ENCODE data around the gene THEM4. TPM values are rescaled to one million over a fixed set of nuclear protein-coding genes. Genes with fewer than 3 reads are reported as not detected.

Gene THEM4
- total and polyA plus RNA-seq, 7 donors = 10.1 to 20.4 (median 13.8) TPM

DNA sequence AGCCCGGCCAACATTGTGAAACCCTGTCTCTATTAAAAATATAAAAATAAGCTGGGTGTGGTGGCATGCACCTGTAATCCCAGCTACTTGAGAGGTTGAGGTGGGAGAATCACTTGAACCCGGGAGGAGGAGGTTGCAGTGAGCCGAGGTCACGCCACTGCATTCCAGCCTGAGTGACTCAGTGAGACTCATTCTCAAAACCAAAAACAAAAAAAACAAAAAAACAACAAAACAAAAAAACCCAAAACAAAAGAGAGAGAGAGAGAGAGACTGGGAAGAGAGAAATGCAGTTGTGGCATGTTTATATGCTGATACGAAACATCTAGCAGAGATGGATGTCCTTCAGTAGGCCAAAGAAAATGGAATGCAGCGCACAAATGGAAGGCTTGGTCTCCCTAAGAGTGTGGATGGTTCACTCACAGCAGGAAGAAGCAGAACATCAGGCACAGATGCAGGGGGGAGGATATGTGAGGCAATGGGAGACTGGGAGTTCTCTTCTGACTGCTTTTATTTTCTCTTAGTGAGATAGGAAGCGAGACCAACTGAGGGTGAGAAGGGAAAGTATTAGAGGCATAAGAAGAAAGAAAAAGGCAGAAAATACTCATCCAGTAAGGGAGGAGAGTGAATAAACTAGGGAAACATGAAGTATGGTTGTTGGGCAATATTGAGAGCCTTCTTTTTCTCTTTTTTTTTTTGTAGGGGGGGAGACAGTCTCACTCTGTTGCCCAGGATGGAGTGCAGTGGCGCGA, 16.0 kb downstream of the THEM4 start:
- WGBS, 3 donors = 88 to 95% (median 95%) methylated on average over 9 of the region's 9 CpGs

GRCh38 chr1:151892190-151892589, 17.1 kb downstream of the THEM4 start:
- Histone ChIP-seq H3K9me3 (no peaks in the 10 kb centered on the region), H3K36me3 (ENCODE audit: insufficient read depth in 1 of 2, low read depth in 1 of 2) (peaks cover 5 to 82% of the 10 kb centered on the region in 2 donors), H3K4me1 (no peaks in the 10 kb centered on the region), H3K27me3 (ENCODE audit: insufficient read depth in 3 of 3, low read length in 2 of 3) (no peaks in the 10 kb centered on the region), H3K27ac (no peak overlapping the region), H3K4me3 (no peak overlapping the region)
- intact Hi-C loops (cut with DNase I) = no loop called here
- no peak for DNase-seq
- WGBS, 3 donors = 84 to 96% (median 91%) methylated on average over 2 of the region's 2 CpGs
- TF ChIP-seq CTCF (IDR thresholded peaks at IDR 0.05) = no peak
- no peak for ATAC-seq

More for the DNA sequence above, 16.0 kb downstream of the THEM4 start:
- no peaks in the 10 kb centered on the region for H3K4me1 ChIP-seq
- TF ChIP-seq CTCF (IDR thresholded peaks at IDR 0.05) = no peak
- ATAC-seq = no peak
- no peak overlapping the region for H3K4me3 ChIP-seq
- intact Hi-C loops (cut with DNase I) = no loop called here
- H3K27me3 ChIP-seq (ENCODE audit: insufficient read depth in 3 of 3, low read length in 2 of 3) = no peaks in the 10 kb centered on the region
- no peaks in the 10 kb centered on the region for H3K9me3 ChIP-seq
- no peak overlapping the region for H3K27ac ChIP-seq
- peaks cover 5 to 70% of the 10 kb centered on the region in 2 donors for H3K36me3 ChIP-seq (ENCODE audit: insufficient read depth in 1 of 2, low read depth in 1 of 2)
- no peak for DNase-seq

- H3K27me3 ChIP-seq (ENCODE audit: insufficient read depth in 3 of 3, low read length in 2 of 3) = no peaks in the 10 kb centered on the region
- H3K4me3 ChIP-seq = no peak overlapping the region
- WGBS, 3 donors = 81 to 90% (median 84%) methylated on average over 3 of the region's 3 CpGs
- DNase-seq (no peak), ATAC-seq (no peak)
- no peak for TF ChIP-seq CTCF (IDR thresholded peaks at IDR 0.05)
- H3K9me3 ChIP-seq = peaks cover 3% of the 10 kb centered on the region
- no peaks in the 10 kb centered on the region for H3K4me1 ChIP-seq
- intact Hi-C loops (cut with DNase I) = no loop called here
- no peak overlapping the region for H3K27ac ChIP-seq
- H3K36me3 ChIP-seq (ENCODE audit: insufficient read depth in 1 of 2, low read depth in 1 of 2) = peaks cover 5 to 88% of the 10 kb centered on the region in 2 donors
These were observed 17.8 kb downstream of the THEM4 start for GRCh38 chr1:151891512-151891911.

DNA sequence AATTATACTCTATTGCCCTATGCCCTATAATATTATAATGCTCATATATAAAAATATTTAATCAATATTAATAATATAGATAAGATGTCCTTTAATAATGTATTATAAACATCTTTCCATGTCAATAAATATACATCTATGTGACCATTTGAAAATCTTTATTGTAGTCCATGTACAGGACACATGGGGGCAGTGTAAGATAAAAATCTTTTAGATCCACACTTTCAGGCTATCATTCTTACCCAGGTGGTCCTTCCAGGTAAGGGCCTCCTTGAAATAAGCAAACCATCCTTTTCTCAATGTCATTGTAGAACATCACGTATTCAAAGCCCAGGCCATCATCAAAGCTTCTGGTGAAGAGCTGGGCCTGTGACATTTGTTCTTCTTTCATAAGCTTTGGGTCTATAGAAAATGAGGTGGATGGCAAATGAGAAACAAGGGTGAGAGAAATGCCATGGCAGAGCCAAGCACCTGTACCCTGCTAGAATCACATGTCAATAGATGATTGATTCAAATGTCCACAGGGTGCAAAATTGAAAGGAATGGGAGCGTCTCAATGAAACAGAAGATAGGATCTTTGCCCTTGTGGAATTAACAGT, 20.2 kb downstream of the THEM4 start:
- TF ChIP-seq CTCF (IDR thresholded peaks at IDR 0.05) = peak; percentile 34
- intact Hi-C loops (cut with DNase I) = no loop called here
- H3K4me3 ChIP-seq = no peak overlapping the region
- 90 to 96% (median 92%) methylated on average over 2 of the region's 2 CpGs for WGBS, 3 donors
- ATAC-seq (no peak), DNase-seq (no peak)
- H3K9me3 ChIP-seq = peaks cover 3% of the 10 kb centered on the region
- H3K27ac ChIP-seq = no peak overlapping the region
- H3K36me3 ChIP-seq (ENCODE audit: insufficient read depth in 1 of 2, low read depth in 1 of 2) = peaks cover 3 to 89% of the 10 kb centered on the region in 2 donors
- no peaks in the 10 kb centered on the region for H3K4me1 ChIP-seq
- no peaks in the 10 kb centered on the region for H3K27me3 ChIP-seq (ENCODE audit: insufficient read depth in 3 of 3, low read length in 2 of 3)
